Natural killer cell (primary cell): ENCODE results near the gene PIP5K1A. TPM values are rescaled to one million over a fixed set of nuclear protein-coding genes. Genes with fewer than 3 reads are reported as not detected.

ENCODE experiments used
- ATAC-seq, 3 donors: fragments of 150-1000 bp in 2 of 3; fragments of 200-7000 bp in 1 of 3; cut with Tn5 transposase; 1 replicate in 1 of 3; 2 replicates in 2 of 3; pipeline ENCODE4 v1.10.0; 2021; ENCODE audit warnings: mild to moderate bottlenecking in 2 of 3, moderate library complexity in 2 of 3
- DNase-seq, 2 donors: peaks; one replicate each; pipeline versions ENCODE4 v3.0.0 to v3.0.0-alpha.2; 2013 to 2021; ENCODE audit warnings: mixed read lengths in 1 of 2
- H3K27ac ChIP-seq: one replicate; pipeline ENCODE4 v1.5.1; 2013; ENCODE audit warnings: mild to moderate bottlenecking, low read length
- H3K27me3 ChIP-seq: one replicate; pipeline ENCODE4 v1.6.1; 2013; ENCODE audit warnings: low read length; ENCODE audit not compliant: control insufficient read depth, insufficient read depth
- H3K36me3 ChIP-seq: one replicate; pipeline ENCODE4 v1.6.1; 2013; ENCODE audit warnings: low read length; ENCODE audit not compliant: control insufficient read depth, insufficient read depth
- H3K4me1 ChIP-seq: one replicate; pipeline ENCODE4 v1.6.1; 2013; ENCODE audit warnings: low read length; ENCODE audit not compliant: control insufficient read depth, insufficient read depth
- H3K4me3 ChIP-seq: one replicate; pipeline ENCODE4 v1.5.1; 2013; ENCODE audit warnings: low read length
- H3K9me3 ChIP-seq: one replicate; pipeline ENCODE4 v1.6.1; 2013; ENCODE audit warnings: low read length; ENCODE audit not compliant: control insufficient read depth, insufficient read depth
- H3K27ac Mint-ChIP-seq, 2 donors: one replicate each; pipeline ENCODE4 v1.8.0; 2022; ENCODE audit warnings: mild to moderate bottlenecking in 2 of 2, mixed read lengths in 2 of 2, moderate library complexity in 1 of 2
- H3K27me3 Mint-ChIP-seq, 2 donors: one replicate each; pipeline ENCODE4 v1.8.0; 2022; ENCODE audit warnings: low read depth in 2 of 2, mixed read lengths in 2 of 2
- H3K36me3 Mint-ChIP-seq: one replicate; pipeline ENCODE4 v1.8.0; 2022; ENCODE audit warnings: mixed read lengths
- H3K4me1 Mint-ChIP-seq, 2 donors: one replicate each; pipeline ENCODE4 v1.8.0; 2022; ENCODE audit warnings: mixed read lengths in 2 of 2
- H3K4me3 Mint-ChIP-seq: one replicate; pipeline ENCODE4 v1.8.0; 2022; ENCODE audit warnings: mild to moderate bottlenecking, moderate library complexity, mixed read lengths
- H3K9me3 Mint-ChIP-seq, 2 donors: one replicate each; pipeline ENCODE4 v1.8.0; 2022; ENCODE audit warnings: mixed read lengths in 2 of 2
- CTCF ChIP-seq: fragments of 200-600 bp; IDR thresholded peaks from one replicate; pipeline ENCODE4 v1.8.0; 2022; ENCODE audit warnings: antibody characterized with exemption
- WGBS: methylation state at CpG from one replicate; pipeline ENCODE4 v1.1.7; 2013; ENCODE audit warnings: missing lambda C conversion rate; ENCODE audit not compliant: insufficient coverage; 5-methylcytosine and 5-hydroxymethylcytosine counted together
- intact Hi-C: fragments of 100-400 bp; cut with micrococcal nuclease; formaldehyde crosslinking; loops from one replicate; pipeline ENCODE4 v1.14.2; 2022
- total RNA-seq, 4 donors: library from RNA; stranded (reverse); fragments of 120-200 nt in 1 of 4; gene quantifications; one replicate each; pipeline versions ENCODE4 v1.2.3 to v1.2.4, GENCODE V29; 2013 to 2022

The PIP5K1A gene
- total RNA-seq, 3 donors from 2014 or later (not counting 1 experiment from before 2014, with no cell fraction given) = 42.0 to 65.2 (median 44.6) TPM

- H3K36me3 Mint-ChIP-seq = peaks cover under 1% of the 10 kb centered on the region
- peaks cover 20% of the 10 kb centered on the region for H3K36me3 ChIP-seq
- no peaks in the 10 kb centered on the region for H3K9me3 Mint-ChIP-seq
- no peaks in the 10 kb centered on the region for H3K9me3 ChIP-seq
- WGBS = 100% methylated on average over 2 of the region's 2 CpGs
- peaks cover 9% of the 10 kb centered on the region for H3K4me1 ChIP-seq
- H3K27me3 ChIP-seq = no peaks in the 10 kb centered on the region
- H3K4me3 Mint-ChIP-seq = no peak overlapping the region
- H3K4me1 Mint-ChIP-seq = peaks cover 30% of the 10 kb centered on the region in 2 donors
- intact Hi-C loops = loop anchor here (10.0 kb wide), 1 partner anchor 235 kb away; no protein-coding TSS in a partner anchor
- H3K27me3 Mint-ChIP-seq = no peaks in the 10 kb centered on the region
- no peak overlapping the region for H3K27ac Mint-ChIP-seq
- no peak overlapping the region for H3K4me3 ChIP-seq
- ATAC-seq = no peak
- no peak for DNase-seq
- no peak overlapping the region for H3K27ac ChIP-seq
- no peak for TF ChIP-seq CTCF
Measured at GRCh38 chr1:151259351-151259750, 61.0 kb downstream of the PIP5K1A start.

- H3K4me3 ChIP-seq = no peak overlapping the region
- H3K9me3 Mint-ChIP-seq = no peaks in the 10 kb centered on the region
- H3K27me3 Mint-ChIP-seq = no peaks in the 10 kb centered on the region
- H3K4me1 ChIP-seq = no peaks in the 10 kb centered on the region
- no peak overlapping the region for H3K27ac ChIP-seq
- peaks cover 0 to 4% of the 10 kb centered on the region in 2 donors for H3K4me1 Mint-ChIP-seq
- no peak for TF ChIP-seq CTCF
- peaks cover 8% of the 10 kb centered on the region for H3K36me3 Mint-ChIP-seq
- 94% methylated on average over 14 of the region's 14 CpGs for WGBS
- no peak overlapping the region for H3K4me3 Mint-ChIP-seq
- DNase-seq (no peak), ATAC-seq (no peak)
- H3K27ac Mint-ChIP-seq = peak overlapping the region in 1 of 2 donors; percentile 39
- peaks cover 59% of the 10 kb centered on the region for H3K36me3 ChIP-seq
- intact Hi-C loops = no loop called here
- H3K9me3 ChIP-seq = no peaks in the 10 kb centered on the region
- no peaks in the 10 kb centered on the region for H3K27me3 ChIP-seq
Measured at GRCh38 chr1:151265446-151266236, 67.3 kb downstream of the PIP5K1A start.

- H3K27ac Mint-ChIP-seq = no peak overlapping the region
- no peaks in the 10 kb centered on the region for H3K4me1 ChIP-seq
- WGBS = 93% methylated on average over 3 of the region's 3 CpGs
- intact Hi-C loops = no loop called here
- no peak overlapping the region for H3K4me3 Mint-ChIP-seq
- H3K27me3 Mint-ChIP-seq = no peaks in the 10 kb centered on the region
- peaks cover 59% of the 10 kb centered on the region for H3K36me3 ChIP-seq
- no peaks in the 10 kb centered on the region for H3K27me3 ChIP-seq
- no peaks in the 10 kb centered on the region for H3K9me3 Mint-ChIP-seq
- H3K27ac ChIP-seq = no peak overlapping the region
- no peak for TF ChIP-seq CTCF
- H3K4me1 Mint-ChIP-seq = peaks cover 0 to 4% of the 10 kb centered on the region in 2 donors
- no peaks in the 10 kb centered on the region for H3K9me3 ChIP-seq
- ATAC-seq (no peak), DNase-seq (no peak)
- no peak overlapping the region for H3K4me3 ChIP-seq
- H3K36me3 Mint-ChIP-seq = peaks cover 8% of the 10 kb centered on the region
Measured at GRCh38 chr1:151266315-151266714, 68.0 kb downstream of the PIP5K1A start.

GRCh38 chr1:151266821-151267220 is 68.5 kb downstream of the PIP5K1A start:
- Mint-ChIP-seq H3K36me3 (peaks cover 8% of the 10 kb centered on the region), H3K4me3 (no peak overlapping the region), H3K27me3 (no peaks in the 10 kb centered on the region), H3K9me3 (no peaks in the 10 kb centered on the region), H3K4me1 (peaks cover 0 to 4% of the 10 kb centered on the region in 2 donors), H3K27ac (no peak overlapping the region)
- Histone ChIP-seq H3K4me1 (no peaks in the 10 kb centered on the region), H3K36me3 (peaks cover 59% of the 10 kb centered on the region), H3K4me3 (no peak overlapping the region), H3K27me3 (no peaks in the 10 kb centered on the region), H3K27ac (no peak overlapping the region), H3K9me3 (no peaks in the 10 kb centered on the region)
- TF ChIP-seq CTCF = no peak
- WGBS = 85% methylated on average over 6 of the region's 8 CpGs
- DNase-seq (no peak), ATAC-seq (no peak)
- intact Hi-C loops = no loop called here
